HG03558 (cell line): ENCODE results near the gene CFAP119.

ENCODE experiments used
- ATAC-seq: cut with Tn5 transposase; IDR thresholded peaks from one replicate; pipeline ENCODE4 v1.9.1; 2021; ENCODE audit warnings: moderate number of reproducible peaks; ENCODE audit not compliant: unreplicated experiment; ENCODE audit errors: extremely low read depth

Gene CFAP119

DNA sequence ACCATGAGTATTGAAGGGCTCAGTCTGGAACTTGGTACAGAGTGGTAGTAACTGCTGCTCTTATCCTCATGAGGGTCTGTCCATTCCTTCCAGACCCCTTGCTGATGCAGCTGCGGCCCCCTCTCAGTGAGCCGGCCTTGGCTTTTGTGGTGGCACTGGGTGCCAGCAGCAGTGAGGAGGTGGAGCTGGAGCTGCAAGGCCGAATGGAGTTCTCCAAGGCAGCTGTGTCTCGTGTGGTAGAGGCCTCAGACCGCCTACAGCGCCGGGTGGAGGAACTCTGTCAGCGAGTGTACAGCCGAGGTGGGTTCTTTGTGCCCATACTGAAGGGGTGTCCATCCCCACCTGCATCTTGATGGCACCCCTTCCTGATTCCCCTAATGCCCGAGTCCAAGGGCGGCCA is 2.2 kb upstream of the CFAP119 start:
- ATAC-seq, result no peak

DNA sequence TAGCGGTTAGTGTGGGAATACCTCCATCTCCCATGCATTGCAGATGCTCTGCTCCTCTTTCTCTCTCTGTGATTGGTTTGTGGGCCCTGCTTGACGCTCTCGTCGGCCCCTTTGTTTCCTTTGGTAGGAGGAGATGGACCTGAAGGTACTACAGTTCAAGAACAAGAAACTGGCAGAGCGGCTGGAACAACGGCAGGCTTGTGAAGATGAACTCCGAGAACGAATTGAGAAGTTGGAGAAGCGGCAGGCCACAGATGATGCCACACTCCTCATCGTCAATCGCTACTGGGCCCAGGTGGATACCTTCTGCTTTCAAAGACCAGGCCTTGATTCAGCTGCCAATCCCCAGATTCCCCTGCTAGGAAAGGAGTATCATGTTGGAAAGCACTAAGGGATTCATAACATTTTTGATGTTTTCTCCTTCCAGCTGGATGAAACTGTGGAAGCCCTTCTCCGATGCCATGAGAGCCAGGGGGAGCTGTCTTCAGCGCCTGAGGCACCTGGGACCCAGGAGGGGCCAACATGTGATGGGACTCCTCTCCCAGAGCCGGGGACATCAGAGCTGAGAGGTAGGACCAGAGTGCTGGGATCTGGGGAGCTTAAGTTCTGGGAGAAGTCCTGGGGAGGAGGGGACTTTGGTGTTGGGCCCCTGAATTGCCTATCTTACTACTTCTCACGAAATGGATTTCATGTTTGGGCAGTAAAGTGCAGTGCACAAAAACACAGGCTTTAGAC is 1.3 kb upstream of the CFAP119 start:
- no peak for ATAC-seq

DNA sequence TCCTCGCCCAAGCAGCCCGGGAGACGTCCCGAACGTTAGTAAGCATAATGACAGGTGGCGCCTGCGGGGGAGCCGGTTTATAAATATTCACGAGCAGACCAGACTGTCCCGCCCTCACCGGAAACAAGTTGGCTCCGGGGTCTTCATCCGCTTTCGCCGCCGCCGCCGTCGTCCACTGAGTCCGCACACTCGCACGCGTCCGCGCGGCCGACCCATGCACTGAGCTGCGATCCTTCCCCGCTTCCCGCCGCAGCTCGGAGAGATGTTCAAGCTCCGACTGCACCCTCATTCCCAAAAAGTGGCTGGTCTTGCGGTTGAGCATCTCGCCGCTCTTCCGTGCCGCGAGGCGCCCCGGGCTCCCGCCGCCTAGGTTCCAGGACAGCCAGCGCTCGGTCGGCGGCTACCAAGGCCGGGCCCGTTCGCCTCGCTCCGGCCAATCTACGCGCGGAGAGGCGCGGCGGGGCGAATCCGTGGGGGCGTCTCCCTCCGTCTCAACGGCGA is 385 bp downstream of the CFAP119 start:
- no peak for ATAC-seq

DNA sequence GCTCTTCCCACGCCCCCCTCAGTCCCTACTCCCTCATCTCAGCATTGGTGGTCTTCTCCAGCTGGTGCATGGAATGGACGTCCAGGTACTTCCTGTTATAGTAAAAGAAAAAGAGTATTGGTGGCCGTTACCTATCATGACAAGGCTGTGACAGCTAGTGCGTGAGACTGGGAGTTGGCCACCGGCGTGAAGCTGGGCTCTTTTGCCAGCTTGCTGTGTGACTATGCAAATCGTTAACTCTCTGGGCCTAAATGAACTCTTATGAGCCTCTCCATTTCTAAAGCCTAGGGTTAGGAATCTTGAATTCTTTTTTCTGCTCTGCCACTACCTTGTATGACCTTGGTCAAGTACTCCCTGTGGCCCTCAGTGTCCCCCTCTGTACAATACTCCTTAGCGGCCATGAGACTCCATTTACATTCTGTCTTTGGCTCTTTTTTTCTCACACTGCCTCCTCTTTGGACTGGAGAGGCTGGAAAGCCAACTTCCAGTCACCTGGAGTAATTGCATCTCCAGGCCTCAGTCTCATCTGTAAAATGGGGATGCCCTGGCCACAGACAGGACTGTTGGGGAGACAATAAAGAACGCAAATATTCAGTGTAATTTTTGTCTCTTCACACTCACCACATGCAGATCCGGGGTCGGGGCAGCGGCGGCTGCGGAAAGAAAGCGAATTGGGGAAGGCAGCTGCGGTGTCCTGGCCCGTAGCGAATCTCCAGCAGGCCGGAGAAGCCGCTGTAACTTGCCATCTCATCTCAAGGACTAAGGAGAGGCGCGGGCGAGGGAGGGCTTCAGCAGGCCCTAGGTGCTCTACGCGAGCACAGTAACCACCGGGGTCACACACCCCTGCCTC is 1.1 kb downstream of the CFAP119 start:
- ATAC-seq, result no peak

DNA sequence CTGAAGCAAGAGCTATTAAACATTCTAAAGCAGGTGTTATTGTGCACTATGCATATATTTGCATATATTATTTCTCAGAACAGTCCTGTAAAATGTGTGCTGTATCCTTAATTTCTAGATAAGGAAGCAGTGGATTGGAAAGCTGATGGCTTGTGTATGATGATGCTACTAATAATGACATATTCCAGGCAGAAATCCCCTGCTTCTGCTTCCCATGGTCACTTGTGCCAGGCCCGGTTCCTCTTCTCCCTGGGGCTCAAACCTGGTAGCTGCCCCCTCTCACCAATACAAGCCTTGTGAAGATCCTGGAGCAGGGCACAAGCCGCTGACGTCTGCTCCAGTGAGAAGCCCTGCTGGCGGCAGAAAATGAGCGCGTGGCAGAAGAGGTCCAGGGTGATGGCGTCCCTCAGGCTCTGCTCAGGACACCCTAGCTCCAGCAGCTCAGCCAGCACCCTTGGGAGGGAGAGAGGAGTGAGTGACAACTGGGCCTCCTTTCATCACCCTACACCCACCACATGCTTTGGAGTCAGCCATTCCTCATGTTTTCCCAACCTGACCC is 1.8 kb downstream of the CFAP119 start:
- ATAC-seq, result no peak

DNA sequence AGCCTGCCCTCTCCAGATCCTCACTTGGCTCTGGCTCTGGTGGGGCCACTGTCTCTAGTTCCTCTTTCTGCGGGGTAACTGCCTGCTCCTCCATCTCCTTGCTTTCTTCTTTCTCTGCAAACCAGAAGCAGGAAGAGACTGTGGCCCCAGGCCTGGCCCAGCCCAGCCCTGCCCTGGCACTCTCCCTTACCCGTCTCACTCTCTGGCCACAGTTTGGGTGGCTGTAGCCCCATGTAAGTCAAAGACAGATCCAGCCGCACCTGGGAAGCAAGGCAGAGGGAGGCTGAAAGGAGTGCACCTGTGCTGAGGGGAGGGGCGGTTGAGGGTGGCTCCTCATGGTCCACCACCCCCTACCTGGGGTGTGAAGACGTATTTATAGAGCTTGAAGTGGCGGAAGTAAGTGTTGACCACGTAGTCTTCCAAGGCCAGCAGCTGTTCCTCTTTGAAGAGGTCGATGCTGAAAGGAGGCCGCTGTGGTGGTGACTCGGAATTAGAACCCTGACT is 2.8 kb downstream of the CFAP119 start:
- no peak for ATAC-seq

DNA sequence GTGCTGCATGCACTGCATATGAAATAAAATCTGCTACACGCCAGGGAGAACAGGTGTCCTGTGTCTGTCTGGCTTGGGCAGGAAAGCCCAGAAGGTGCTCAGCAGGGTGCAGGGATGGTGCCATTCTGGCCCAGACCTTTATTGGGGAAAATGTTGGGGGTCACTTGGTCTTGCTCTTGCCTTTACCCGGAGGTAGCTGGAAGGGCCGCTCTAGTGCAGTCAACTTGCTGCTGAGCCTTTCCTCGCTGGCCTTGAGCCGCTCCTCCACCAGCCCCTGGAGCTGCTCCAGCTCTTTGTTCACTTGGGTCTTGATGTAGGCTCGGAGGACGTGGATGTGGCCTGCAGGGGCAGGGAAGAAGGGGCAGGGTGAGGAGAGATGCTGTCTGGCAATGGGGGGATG is 4.5 kb downstream of the CFAP119 start:
- no peak for ATAC-seq

DNA sequence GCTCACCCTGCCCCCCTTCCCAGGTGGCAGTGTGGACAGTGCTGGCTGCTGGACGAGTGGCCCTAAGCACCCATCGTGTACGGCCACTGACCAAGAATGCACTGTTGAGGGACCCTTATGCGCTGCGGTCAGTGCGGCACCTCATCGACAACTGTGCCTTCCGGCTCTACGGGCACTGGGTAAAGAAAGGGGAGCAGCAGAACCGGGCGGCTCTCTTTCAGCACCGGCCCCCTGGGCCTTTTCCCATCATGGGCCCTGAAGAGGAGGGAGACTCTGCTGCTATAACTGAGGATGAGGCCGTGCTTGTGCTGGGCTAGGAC is 5.1 kb downstream of the CFAP119 start:
- no peak for ATAC-seq

DNA sequence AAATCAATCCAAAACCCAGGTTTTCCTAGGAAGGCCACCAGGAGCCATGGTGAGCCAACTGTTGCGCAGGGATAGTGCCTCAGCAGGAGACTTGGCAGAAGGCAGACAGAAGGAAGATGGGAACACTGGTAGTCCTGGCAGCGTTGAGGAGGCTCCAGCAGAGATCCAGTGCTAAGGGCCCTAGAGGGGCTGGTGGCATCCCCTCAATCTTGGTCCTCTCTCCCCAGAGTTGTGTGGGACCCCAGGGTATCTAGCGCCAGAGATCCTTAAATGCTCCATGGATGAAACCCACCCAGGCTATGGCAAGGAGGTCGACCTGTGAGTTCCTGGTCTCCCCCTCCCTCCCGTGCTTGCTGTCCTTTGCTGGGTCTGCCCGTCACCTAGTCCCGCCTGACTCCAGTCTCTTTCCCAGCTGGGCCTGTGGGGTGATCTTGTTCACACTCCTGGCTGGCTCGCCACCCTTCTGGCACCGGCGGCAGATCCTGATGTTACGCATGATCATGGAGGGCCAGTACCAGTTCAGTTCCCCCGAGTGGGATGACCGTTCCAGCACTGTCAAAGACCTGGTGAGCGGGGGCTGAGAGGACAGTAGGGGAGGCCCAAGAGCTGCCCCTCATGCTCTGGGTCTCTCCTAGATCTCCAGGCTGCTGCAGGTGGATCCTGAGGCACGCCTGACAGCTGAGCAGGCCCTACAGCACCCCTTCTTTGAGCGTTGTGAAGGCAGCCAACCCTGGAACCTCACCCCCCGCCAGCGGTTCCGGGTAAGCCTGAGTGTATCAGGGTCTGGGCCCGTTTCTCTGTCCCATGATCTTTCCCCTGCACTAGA is 5.7 kb downstream of the CFAP119 start:
- no peak for ATAC-seq

DNA sequence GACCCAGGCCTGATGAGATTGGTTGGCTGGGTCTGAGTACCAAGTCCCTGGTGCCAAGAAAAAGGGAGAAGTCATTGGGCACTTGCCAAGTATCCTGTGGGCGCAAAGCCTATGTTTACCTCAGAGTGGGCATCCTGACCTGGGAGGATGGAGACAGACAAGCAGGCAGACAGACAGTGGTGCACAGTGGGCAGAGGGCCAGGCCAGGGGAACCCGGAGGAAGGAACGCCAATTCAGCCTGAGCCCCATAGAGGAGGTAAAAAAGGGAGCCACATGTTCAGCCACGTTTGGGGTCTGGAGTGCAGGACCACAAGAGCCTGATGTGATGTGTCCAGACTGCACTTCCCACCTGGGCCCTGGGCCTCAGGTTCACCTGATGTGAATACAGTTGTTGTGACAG is 8.3 kb downstream of the CFAP119 start:
- no peak for ATAC-seq

DNA sequence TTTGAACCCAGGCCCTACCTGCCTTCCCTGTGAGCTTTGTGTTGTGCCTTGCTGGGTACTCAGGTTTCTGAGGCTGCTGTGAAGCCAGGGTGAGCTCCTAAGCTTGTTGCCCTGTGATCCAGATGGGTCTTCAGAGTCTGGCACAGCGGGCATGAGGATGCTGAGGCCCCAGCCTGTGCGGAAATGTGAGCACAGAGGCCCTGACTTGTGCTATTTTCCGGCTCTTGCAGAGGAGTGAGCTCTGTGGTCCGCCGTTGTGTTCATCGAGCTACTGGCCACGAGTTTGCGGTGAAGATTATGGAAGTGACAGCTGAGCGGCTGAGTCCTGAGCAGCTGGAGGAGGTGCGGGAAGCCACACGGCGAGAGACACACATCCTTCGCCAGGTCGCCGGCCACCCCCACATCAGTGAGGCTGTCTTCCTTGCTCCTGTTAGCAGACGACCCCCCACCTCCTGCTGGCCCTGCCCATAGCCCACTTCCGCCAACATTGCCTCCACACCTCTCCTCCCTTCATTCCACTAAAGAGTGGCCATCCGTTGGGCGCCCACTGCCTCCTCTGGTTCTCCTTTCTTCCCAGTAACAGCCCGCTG is 10.9 kb downstream of the CFAP119 start:
- no peak for ATAC-seq

DNA sequence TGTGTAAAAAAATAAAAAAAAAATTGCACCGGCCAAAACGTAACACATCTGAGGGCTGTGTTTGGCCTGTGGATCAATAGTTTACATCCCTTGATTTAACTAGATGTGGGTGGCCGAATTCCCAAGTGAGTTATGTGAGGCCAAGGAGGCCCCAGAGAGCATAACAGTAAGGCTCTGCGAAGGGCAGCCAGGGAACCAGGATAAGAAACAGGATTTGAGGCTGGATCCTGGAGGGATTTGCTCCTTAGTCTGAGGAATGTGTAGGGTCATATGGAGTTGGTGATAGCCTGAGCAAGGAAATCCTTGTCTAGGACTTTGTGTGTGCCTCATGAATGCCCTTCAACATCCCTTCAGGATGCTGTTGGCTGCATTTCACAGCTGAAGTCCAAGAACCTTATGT is 11.7 kb downstream of the CFAP119 start:
- no peak for ATAC-seq

DNA sequence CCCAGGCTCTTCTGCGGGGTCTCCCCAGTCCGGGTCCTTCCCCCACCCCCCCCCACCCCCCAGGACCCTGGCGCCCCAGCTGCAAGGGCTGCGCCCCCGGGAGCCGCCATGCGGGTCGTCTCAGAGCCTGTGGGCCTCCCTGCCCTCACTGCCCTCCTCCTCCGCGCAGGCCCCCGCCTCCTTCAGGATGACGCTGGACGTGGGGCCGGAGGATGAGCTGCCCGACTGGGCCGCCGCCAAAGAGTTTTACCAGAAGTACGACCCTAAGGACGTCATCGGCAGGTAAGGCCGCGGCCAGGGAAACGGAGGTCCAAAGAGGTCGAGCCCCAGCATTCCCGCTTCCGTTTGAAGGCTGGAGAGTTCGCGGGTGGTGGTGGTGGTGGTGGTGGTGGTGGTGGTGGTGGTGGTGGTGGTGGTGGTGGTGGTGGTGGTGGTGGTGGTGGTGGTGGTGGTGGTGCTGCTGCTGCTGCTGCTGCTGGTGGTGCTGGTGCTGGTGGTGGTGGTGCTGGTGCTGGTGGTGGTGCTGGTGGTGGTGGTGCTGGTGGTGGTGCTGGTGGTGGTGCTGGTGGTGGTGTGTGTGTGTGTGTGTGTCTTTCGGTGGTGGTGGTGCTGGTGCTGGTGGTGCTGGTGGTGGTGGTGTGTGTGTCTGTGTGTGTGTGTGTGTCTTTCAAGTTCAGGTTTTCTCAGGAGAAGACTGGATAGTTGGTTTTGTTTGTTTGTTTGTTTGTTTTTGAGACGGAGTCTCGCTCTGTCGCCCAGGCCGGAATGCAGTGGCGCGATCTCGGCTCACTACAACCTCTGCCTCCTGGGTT is 13.0 kb downstream of the CFAP119 start:
- ATAC-seq, result no peak

DNA sequence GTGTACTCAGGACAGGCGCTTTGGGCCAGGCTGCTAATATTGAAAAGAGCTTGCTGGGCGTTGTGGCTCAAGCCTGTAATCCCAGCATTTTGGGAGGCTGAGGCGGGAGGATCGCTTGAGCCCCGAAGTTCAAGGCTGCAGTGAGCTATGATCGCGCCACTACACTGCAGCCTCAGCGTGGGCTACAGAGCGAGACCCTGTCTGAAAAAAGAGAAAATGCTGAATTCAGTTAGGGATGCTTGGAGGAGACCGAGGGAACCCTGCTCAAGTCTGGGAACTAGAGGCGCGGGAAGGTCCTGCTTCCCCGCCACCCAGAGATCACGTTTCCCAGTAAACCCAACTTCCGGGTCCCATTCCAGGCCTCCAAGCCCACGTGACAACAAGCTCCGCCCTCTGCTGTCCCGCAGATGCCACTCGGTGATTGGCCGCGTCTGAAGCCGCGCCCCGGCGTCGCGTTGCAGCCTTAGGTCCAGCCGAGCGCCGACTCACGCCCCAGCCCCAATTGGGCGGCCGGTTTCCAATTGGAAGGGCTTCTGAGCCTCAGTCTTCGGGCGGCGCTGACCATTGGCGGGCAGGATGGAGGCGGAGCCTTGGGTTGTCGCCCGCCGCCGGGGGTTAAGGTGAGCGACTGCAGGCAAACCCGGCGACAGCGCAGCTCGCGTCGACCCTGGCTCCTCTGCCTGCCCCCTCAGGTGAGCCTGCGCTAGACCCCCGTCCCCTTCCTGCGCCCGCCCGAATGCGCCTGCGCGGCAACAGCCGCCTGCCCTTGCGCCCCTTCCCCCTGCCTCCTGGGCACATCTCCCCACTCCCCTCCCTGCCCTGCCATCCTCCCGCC is 13.8 kb downstream of the CFAP119 start, which contains the start of gene PHKG2:
Gene PHKG2, plus strand, starts transcription at position 627 of the 835 bp plus-strand sequence. CDS start 396 bp downstream, outside the sequence.
- ATAC-seq, result peak; percentile 87

DNA sequence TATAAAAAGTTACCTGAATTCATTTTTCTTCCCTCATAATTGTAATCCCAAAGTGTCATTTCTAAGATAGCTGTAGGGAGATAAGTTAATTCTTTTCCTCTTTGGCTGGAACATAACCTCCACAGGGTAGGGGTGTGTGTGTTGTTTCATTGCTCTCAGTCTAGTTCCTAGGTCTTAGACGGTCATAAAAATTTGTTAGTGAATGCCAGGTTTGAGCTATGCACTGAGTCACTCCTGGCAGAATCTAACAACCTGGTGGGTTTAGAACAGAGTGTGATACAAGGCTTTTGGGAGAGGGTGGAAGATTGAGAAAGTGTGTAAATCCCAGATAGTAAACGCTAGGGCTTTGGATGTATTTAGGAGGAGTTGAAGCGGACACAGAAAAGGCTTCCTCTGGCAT is 14.5 kb downstream of the CFAP119 start:
- no peak for ATAC-seq

DNA sequence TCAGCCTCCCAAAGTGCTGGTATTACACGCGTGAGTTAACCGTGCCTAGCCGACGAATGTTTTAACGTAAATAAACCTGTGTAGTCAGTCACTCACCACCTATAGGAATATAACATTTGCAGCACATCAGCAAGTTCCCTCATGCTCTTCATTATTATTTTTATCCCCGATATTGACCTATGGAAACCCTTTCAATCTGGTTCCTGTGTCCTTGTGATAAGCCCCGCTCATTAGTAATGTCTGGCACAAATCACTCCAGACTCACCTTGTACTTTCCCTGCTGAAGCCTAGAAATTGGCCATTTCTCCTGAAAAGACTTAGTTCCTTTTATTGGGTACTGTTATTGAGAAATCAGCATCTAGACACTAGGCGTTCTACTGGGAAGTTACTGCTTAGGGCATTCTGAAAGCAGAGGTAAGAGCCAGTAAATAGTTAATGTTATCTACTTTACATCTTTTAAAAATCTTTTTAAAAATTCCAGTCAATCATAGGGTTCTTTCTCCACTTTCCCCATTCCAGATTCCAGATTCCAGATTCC is 15.2 kb downstream of the CFAP119 start:
- ATAC-seq, result no peak

DNA sequence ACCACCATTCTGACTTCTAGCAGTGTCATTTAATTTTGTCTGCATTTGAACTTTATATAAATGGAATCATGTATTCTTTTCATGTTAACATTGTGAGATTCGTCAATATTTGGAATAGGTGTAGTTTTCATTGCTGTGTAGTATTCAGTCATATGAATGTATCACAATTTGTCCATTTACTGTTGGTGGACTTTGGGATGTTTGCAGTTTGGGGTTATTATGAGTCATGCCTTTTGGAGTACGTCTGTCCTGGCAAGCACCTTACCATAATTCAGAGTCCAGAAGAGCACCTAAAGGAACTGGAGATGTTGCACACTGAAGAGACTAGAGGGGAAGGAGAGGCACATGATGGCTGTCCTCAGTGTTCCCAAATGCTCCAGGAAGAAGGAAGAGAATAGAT is 16.8 kb downstream of the CFAP119 start:
- ATAC-seq, result no peak

DNA sequence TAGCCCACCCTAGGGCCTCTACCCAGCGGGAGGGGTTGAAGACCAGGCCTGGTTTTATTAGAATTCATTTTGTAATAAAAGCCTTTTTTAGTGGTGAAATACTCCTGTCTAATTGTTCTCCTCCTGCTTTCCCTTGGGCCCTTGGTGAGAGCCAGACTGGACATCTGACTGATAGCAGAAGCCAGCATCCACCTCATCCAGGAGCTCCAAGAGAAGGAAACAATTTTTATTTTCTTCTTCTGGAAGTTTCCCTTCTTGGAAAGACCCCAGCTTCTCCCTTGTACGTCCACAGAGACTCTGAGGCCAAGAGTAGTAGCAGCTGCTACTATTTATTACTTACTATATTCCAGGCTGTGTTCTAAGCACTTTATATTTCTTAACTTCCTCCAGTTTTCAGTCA is 17.7 kb downstream of the CFAP119 start:
- no peak for ATAC-seq
